SIG-M5 (cell line): ENCODE data around the gene HECTD2.
"Not testable (repeated sequence)": the region's sequence is repeated elsewhere in the genome, so short reads cannot be mapped to it uniquely, and the experiment has no call there.

Experiments
- DNase-seq: peaks from one replicate; lab custom pipeline; 2025; lab: John Stamatoyannopoulos, UW

HECTD2 gene

DNA sequence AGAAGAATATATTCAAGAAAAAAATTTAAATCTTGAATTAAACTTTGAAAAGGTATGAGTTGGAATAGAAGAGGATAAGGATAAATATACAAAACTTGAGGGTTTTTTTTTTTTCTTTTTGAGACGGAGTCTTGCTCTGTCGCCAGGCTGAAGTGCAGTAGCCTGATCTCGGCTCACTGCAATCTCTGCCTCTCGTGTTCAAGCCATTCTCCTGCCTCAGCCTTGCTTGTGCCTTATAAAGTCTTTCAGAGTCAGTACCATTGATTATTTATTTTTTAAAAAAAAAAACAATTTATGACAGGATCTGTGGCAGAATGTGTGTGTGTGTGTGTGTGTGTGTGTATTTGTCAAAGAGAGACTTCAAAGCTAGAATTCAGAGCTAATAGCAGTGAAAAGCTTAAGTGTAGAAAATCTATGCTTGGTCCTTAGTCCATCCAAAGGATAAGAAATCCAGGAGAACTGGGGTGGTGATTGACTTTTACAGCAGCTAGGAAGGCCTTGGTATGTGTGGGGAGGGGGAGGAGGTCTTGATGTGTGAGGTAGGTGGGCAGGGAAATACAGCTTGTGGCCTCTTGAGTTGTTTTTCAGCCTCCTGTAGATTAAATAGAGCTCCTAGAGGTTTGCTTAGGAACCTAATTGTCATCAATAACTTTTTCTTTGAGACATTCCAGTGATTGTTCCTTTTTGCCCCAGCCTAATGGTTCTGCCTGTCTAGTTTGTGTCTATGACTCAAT is 2.4 kb downstream of the HECTD2 start:
- DNase-seq: no peak

DNA sequence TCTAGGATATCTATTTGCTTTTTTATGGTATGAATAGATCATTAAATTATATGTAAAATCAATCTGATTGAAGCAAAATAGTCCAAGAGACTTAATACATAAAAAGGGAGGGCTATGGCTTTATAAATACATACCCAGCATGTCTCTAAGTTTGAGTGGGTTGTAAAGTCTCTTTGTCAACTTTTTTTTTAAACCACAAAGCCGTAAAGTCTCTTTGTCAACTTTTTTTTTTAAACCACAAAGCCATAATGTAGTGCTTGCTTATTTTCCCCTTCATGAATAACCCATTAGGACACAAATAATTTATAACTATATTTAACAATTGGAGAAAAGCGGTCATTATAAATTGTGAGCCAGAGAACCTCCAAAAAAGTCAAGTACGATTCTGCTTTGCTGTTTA is 5.7 kb downstream of the HECTD2 start:
- no peak for DNase-seq

DNA sequence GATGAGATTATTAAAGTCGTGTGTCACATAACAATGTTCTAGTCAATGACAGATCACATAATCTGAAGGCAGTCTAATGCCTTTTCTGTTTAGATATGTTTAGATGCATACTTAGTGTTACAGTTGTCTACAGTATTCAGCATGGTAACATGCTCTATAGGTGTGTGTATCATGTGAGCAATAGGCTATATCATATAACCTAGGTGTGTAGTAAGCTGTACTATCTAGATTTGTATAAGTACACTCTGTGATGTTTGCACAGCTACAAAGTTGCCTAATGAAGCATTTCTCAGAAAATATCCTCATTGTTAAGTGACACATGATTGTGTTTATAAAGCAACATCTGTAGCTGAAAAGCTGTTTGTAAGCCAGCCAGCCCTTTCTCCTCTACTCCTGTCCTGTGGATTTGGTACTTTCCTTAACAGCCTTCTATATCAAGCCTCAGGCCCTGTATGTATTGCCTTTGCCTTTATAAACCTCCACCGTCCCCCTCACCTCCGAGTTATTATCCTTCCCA is 6.3 kb downstream of the HECTD2 start:
- no peak for DNase-seq

DNA sequence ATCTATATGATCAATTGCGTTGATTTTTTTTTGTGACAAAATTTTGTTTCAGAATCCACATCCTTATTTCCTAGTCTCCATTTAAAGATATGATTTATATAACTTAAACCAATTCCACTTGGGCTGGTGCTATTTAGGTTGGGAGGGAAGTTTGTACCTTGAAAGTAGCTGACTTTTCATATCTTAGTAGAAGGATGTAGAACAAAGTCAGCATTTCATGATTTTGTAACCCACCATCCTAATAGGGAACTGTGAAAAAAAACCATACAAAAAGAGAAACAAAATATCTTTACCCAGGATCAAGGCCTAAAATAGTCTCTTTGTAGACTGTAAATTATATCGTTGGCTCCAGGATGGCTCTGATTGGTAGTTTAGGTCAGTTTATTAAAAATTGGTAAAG is 8.3 kb downstream of the HECTD2 start:
- no peak for DNase-seq

DNA sequence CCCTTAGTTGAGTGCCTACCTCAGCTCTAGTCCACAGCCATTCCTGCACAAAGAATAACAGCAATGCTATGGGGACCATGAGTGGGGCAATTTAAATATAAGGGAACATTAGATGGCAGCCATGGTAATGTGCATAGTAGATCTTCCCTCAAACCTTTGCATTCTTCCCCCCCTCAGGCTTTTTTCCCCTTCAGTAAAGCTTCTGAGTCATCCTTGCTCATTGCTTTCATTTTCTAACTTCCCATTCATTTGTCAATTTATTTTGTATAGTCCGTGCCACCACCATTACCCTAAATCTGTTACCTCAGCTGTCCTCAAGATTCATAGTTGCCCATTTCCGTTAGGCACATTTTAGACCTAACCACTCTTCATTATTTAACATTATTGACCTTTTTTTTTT is 10.7 kb downstream of the HECTD2 start:
- no peak for DNase-seq

DNA sequence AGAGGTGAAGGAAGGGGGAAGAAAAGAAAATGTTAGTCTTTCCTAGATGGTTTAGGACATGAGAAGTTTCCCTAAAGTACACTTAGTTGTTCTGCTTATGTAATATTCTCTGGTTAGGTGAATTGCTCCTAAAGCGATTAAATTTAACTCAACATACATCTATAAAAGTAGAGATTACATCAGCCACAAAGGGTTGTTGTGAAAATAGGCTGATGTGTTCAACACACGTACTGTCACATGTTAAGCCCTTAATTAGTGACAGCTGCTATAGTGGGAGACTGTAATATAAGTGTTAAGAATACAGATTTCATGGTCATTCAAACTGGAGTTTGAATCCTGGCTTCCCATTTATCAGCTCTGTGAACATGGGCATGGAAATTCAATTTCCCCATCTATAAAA is 12.8 kb downstream of the HECTD2 start:
- DNase-seq: no peak

DNA sequence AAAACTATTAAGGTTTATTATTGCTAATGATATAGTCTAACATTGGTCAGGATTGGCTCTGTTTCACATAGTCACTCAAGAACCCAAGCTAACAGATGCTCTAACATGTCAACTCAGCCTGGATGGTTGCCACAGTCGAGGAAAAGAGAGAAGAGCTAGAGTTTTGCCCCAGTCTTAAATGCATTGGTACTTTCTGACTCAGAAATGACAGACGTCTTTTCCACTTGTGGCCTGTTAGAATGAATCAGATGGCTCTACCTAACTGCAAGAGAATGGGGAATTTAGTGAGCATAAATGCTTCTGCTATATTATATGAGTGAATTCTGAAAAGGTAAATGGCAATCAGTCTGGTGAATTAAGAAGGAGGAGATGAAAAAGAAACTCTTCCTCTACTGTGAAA is 13.9 kb downstream of the HECTD2 start:
- DNase-seq: no peak

DNA sequence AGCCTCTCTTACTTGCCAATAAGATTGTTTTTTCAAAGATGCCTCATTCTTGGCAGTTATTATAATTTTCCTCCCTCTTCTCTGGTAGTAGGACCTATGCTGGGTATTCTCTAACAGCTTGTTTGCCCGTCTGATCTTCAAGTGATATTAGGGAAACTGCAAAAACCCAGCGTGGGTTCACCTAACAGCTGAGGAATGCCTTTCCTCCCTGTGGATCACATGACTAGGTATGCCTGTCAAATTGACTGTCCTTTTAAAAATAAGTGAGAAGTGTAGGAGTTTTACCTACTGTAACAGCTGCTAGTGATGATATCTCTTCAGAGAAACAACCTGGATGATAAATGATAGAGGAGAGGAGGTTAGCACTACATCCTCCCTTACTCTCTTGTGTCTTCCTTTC is 22.0 kb downstream of the HECTD2 start:
- DNase-seq: no peak

DNA sequence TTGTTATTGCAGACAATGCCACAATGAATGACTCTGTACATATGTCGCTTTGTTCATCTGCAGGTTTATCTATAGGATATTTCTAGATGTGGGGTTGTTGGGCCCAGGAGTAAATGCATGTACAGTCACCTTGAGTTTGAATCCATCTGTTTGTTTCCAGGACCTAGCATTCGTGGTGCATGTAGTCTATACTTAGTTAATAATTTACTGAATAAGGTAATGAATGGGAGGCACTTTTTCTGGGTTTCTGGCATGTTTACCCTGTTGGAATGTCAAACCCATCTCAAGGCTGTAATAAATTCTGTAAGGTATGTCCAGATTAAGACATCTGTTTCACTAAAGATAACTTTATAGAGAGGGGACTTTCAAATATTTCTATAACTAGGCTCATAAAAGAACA is 23.5 kb downstream of the HECTD2 start:
- DNase-seq: no peak

DNA sequence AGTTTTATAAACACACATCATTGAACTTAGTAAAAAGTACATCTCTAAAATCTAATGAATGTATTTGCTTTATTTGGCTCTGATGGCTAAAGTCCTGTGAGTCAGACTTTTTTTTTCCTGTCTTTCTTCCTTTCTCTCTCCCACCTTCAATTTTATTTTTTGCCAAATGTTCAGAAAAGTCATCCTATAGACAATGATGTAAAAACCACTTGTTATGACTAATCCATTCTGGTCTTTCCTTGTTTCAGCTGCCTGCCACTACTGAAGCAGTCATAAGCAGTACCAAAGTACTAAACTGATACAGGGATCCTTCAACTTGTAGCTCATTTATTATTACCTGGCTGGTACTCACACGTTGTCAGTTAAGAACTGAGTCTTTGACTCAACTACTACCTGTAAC is 23.9 kb downstream of the HECTD2 start:
- DNase-seq: no peak

DNA sequence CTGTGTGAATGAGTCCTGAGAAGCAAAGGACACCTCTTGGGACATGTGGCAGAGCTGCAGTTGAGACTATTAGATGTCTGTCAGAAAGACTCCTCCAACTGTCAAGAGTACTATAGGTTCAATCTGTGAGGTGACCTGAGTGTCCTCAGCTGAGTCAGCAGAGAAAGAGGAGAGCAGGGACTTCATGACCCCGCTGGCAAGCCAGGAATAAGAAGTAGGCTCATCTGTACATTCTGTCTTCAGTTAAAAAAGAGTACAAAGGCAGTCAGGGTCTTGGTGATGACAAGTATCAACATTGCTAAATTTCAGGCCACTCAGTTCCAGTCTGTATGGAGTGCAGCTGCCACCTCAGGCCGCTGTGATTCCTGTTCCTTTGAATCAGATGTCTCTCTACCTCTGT is 25.1 kb downstream of the HECTD2 start:
- DNase-seq: no peak

DNA sequence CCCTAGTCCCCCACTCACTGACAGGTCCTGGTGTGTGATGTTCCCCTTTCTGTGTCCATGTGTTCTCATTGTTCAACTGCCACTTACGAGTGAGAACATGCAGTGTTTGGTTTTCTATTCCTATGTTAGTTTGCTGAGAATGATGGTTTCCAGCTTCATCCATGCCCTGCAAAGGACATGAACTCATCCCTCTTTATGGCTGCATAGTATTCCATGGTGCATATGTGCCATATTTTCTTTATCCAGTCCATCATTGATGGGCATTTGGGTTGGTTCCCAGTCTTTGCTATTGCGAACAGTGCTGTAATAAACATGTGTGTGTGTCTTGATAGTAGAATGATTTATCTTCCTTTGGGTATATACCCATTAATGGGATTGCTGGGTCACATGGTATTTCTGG is 28.1 kb downstream of the HECTD2 start:
- DNase-seq: not testable (repeated sequence)

DNA sequence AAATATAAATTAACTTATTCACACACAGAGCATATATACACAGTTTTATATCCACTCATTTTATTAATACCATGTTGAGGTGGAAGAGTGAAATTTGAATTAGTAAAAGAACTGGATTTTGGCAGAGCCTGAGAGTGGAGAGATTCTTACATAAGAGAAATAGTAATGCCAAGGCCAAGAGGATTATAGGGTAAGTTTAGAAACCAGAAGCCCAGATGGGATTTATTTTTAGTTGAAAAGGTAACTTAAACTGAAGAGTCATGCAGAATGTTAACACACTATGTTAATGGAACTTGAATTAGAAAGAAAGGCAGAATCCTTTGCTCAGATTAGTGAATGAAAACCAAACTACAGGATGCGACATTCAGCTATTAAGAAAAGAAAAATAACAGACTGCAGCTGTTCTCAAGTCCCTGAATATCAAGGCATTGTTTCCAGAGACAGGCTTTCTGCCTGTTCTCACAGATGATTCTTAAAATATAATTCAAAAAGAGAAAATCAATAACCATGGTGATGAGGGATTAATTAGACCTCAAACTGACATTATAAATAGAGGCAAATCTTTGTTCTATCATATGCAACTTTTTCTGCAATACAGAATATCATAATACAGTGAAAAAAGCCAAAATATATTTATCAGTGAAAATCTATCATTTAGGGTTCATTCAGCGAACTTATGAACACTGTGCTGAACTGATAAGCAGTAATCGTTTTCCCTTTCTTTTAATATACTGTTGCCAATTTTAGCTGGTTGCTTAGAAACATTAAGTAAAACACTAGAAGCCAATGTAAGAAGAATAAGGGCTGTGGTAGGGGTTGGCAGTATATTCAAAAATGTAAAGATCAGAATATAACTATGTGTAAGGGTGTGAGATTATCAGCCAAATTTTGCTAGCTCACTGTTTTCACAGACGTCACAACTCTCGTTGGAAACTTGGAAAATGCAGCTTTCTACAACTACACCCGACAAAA is 34.4 kb downstream of the HECTD2 start:
- no peak for DNase-seq

DNA sequence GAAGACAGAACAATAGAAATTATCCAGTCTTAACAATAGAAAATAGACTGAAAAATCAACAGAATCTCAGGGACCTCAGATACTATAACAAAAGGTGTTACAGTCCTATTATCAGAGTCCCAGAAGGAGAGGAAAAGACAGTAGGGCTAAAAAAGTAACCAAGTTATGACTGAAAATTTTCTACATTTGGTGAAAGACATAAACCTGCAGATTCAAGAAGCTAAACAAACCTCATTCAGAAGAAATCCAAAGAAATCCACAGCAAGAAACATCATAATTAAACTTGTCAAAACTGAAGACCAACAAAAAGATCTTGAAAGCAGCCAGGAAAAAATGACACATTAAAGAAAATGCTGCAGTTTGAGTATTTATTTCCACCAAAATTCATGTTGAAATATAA is 41.9 kb downstream of the HECTD2 start:
- DNase-seq: no peak

DNA sequence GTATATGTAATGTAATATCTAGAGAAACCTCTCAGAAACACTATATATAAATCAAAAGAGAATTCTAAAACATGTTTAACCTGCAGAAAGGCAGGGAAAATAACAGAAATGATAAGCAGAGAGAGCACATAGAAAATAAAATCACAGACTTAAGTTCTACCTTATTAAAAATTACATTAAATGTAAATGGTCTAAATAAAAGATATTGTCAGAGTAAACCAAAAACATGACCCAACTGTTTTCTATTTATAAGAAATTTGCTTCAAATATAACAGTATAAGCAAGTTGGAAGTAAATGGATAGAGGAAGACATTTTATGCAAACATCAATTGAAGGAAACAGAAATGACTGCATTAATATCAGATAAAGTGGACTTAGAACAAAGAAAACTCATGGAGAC is 43.4 kb downstream of the HECTD2 start:
- DNase-seq: no peak

DNA sequence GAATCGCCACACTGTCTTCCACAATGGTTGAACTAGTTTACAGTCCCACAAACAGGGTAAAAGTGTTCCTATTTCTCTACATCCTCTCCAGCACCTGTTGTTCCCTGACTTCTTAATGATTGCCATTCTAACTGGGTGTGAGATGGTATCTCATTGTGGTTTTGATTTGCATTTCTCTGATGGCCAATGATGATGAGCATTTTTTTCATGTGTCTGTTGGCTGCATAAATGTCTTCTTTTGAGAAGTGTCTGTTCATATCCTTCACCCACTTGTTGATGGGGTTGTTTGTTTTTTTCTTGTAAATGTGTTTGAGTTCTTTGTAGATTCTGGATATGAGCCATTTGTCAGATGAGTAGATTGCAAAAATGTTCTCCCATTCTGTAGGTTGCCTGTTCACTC is 45.0 kb downstream of the HECTD2 start:
- not testable (repeated sequence) for DNase-seq

DNA sequence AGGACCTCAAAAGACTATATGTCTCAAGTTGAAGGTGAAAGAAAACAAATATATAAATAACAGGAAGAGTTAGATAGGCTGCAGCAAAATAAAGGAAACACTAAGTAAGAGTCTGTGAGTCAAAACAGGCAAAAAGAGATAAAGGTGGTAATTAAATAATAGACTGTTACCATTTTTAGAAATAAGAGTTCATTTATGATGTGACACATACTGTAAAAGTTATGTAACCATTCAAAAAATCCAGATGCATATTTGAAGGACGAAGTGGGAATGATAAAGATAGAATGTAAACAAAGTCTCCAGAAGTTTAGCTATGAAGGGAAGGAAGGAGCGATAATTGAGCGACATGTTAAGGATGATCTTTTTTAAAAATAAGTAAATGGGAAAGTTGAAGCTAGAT is 50.5 kb downstream of the HECTD2 start:
- no peak for DNase-seq

DNA sequence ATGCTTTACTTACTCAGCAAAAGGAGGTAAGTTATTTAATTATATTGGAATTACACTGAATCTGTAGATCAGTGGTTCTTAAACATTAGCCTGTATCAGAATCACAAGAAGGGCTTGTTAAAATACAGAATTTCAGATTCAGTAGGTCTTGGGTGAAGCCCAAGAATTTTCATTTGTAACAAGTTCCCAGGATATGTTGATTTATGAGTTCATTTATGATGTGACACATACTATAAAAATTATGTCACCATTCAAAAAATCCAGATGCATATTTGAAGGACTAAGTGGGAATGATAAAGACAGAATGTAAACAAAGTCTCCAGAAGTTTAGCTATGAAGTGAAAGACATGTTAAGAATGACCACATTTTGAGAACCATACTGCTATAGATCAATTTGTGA is 52.3 kb downstream of the HECTD2 start:
- DNase-seq: no peak

DNA sequence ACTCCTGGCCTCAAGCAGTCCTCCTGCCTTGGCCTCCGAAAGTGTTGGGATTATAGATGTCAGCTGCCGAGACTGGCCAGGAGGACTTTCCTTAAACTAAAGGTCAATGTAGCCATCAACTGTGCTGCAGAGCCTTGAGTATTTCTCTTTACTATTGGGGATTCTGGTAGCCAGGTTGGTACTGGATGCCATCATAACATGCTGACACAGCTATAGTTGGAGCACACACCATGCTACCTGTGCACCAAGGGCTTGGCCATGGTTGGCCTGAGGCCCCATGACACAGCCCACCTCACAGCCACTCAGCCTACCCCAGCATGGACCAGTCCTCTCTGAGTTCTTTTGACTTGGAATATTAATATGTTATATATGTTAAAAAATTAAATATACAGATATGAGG is 54.4 kb downstream of the HECTD2 start:
- no peak for DNase-seq

DNA sequence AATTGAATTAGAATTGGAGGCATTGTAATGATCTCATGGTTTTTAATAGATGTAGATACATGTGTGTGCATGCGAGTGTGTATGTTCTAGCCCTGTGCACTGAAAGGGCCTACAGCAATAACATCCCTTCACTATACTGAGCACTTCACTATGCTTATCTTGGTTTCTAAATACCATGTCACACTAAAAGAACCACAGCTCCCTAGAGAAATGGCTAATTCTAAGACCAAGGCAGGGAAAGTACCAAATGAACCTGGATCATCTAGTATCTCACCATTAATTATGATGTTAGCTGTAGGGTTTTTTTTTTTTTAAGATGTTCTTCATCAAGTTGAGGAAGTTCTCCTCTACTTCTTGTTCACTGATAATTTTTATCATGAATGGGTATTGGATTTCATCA is 55.1 kb downstream of the HECTD2 start:
- no peak for DNase-seq

DNA sequence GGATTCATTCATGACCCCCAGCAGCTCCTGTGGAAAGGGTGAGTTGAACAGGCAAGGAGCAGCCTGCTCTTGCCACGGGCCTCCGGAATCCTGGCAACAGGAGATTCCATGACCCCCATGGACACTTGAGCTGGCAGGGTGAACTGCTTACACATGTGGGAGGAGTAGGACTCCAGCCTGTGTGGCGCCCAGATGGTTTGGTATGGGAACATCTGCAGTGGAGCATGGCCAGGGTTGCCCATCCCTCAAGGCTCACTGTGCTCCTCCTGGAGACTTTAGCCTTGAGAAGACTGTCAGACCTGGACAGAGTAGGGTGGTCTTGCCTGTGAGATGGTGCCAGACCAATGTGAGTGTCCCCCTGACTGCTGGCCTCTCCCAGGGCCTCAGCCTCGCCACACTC is 57.0 kb downstream of the HECTD2 start:
- no peak for DNase-seq

DNA sequence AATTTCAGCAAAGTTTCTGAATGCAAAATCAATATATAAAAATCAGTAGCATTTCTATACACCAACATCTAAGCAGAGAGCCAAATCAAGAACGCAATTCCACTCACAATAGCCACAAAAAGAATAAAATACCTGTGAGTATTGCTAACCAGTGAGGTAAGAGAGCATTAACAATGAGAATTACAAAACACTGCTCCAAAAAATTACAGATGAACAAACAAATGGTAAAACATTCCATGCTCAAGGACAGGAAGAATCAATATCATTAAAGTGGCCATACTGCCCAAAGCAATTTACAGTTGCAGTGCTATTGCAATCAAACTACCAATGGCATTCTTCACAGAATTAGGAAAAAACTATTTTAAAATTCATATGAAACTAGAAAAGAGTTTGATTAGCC is 61.5 kb downstream of the HECTD2 start:
- no peak for DNase-seq

DNA sequence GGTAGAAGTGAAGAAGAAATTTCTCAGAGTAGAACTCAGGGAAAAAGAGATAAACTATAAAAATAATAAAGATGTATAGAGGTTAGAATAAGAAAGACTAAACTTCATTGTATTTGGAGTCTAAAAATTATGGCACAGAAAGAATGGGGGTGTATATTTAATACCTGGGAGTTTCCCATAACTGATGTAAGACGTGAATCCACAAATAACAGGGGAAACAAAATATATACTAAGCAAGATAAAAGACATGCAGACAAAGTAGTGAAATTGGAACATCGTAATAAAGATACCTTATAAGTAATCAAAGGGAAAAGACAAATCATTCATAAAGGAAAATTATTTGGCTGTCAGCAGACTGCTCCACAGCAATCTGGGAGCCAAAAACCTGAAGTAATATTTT is 62.8 kb downstream of the HECTD2 start:
- no peak for DNase-seq
